NOMO-1 treated with dmso at 0.1 percent for 144 hours (cell line): ENCODE measurements around the gene TP53TG5.

Experiments used
- DNase-seq: peaks from one replicate; lab custom pipeline; 2025; ENCODE audit not compliant: unreplicated experiment; lab: John Stamatoyannopoulos, UW

The TP53TG5 gene

GRCh38 chr20:45329497-45330319 is 48.4 kb downstream of the TP53TG5 start:
- DNase-seq, result no peak

DNA sequence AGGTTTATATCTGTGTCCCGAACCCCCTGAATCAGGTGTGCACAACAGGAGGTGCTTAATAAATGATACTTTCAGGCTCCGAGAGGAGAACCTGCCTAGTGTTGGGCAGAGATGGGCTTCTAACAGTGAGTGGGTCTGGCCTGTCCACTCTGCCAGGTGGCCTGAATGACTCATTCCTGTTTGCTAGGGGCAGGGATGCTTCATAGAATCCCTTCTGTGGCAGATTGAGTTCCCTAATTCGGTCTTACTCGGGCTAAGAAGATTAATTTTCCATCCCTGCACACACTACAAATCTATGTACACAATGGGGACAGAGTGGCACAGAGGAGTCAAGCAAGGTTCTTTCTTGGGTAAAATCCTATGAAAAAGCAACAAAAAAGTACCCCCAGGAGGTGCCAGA is 49.7 kb downstream of the TP53TG5 start:
- no peak for DNase-seq

- DNase-seq, result no peak
Measured at GRCh38 chr20:45325371-45325770, 52.8 kb downstream of the TP53TG5 start.

DNA sequence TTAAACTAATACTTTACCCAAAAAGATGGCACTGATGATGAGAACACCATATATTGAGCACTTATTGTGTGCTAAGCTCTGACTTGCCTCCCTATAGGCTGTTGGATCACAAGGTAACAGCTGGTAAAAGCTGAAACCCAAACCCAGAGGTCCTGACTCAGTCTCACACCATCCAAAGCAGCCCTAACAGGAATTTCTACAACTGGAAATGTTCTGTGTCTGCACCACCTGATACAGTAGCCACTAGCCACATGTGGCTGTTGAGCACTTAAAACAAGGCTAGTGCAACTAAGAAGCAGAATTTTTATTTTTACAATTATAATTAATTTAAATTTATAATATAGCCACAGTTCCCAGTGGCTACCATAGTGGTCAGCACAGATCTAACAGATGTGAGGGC is 54.4 kb downstream of the TP53TG5 start:
- no peak for DNase-seq

GRCh38 chr20:45322952-45323383 is 55.2 kb downstream of the TP53TG5 start:
- peak; percentile 79 for DNase-seq
